Measurements from ENCODE around the gene PHKB.

PHKB gene

GRCh38 chr16:47726031-47726675 lies 265.0 kb downstream of the PHKB start:
- no peak for TF ChIP-seq CEBPB (IDR thresholded peaks at IDR 0.05)
- no peak for TF ChIP-seq FOXM1 (IDR thresholded peaks at IDR 0.05; ENCODE audit: borderline replicate concordance, low read depth)
- TF ChIP-seq RAD21 (IDR thresholded peaks at IDR 0.05; ENCODE audit: low read depth) = no peak

- TF ChIP-seq USF1 (IDR thresholded peaks at IDR 0.05) (no peak), NFIC (IDR thresholded peaks at IDR 0.05) (no peak), REST (IDR thresholded peaks at IDR 0.05; ENCODE audit: low read depth) (no peak), TCF12 (IDR thresholded peaks at IDR 0.05; ENCODE audit: low read depth) (no peak), EGR1 (IDR thresholded peaks at IDR 0.05) (no peak), MAX (IDR thresholded peaks at IDR 0.05) (no peak), TAF1 (IDR thresholded peaks at IDR 0.05; ENCODE audit: low read depth) (no peak), EP300 (IDR thresholded peaks at IDR 0.05; ENCODE audit: borderline replicate concordance) (no peak), FOXM1 (IDR thresholded peaks at IDR 0.05; ENCODE audit: borderline replicate concordance, low read depth) (no peak), RAD21 (IDR thresholded peaks at IDR 0.05; ENCODE audit: low read depth) (no peak), CREB1 (IDR thresholded peaks at IDR 0.05; ENCODE audit: low read depth) (no peak), YY1 (IDR thresholded peaks at IDR 0.05; ENCODE audit: low read depth) (no peak), ZBTB7A (IDR thresholded peaks at IDR 0.05; ENCODE audit: low read depth) (no peak), CEBPB (IDR thresholded peaks at IDR 0.05) (no peak), TEAD4 (IDR thresholded peaks at IDR 0.05) (no peak)
These were observed 266.0 kb downstream of the PHKB start for GRCh38 chr16:47727131-47727530.

GRCh38 chr16:47728205-47728604 lies 267.1 kb downstream of the PHKB start:
- no peak for TF ChIP-seq RAD21 (IDR thresholded peaks at IDR 0.05; ENCODE audit: low read depth)
- TF ChIP-seq YY1 (IDR thresholded peaks at IDR 0.05; ENCODE audit: low read depth) = no peak

GRCh38 chr16:47729701-47730100 lies 268.6 kb downstream of the PHKB start:
- TF ChIP-seq YY1 (IDR thresholded peaks at IDR 0.05; ENCODE audit: low read depth) (no peak), TAF1 (IDR thresholded peaks at IDR 0.05; ENCODE audit: low read depth) (no peak), NFIC (IDR thresholded peaks at IDR 0.05) (no peak), REST (IDR thresholded peaks at IDR 0.05; ENCODE audit: low read depth) (no peak), EGR1 (IDR thresholded peaks at IDR 0.05) (no peak), TEAD4 (IDR thresholded peaks at IDR 0.05) (no peak), CREB1 (IDR thresholded peaks at IDR 0.05; ENCODE audit: low read depth) (no peak), ZBTB7A (IDR thresholded peaks at IDR 0.05; ENCODE audit: low read depth) (no peak), MAX (IDR thresholded peaks at IDR 0.05) (no peak), FOXM1 (IDR thresholded peaks at IDR 0.05; ENCODE audit: borderline replicate concordance, low read depth) (no peak)

GRCh38 chr16:47731252-47731651 lies 270.1 kb downstream of the PHKB start:
- TF ChIP-seq TAF1 (IDR thresholded peaks at IDR 0.05; ENCODE audit: low read depth) (no peak), EP300 (IDR thresholded peaks at IDR 0.05; ENCODE audit: borderline replicate concordance) (no peak), EGR1 (IDR thresholded peaks at IDR 0.05) (no peak), FOXM1 (IDR thresholded peaks at IDR 0.05; ENCODE audit: borderline replicate concordance, low read depth) (no peak), CREB1 (IDR thresholded peaks at IDR 0.05; ENCODE audit: low read depth) (no peak)

GRCh38 chr16:47732122-47732521 lies 271.0 kb downstream of the PHKB start:
- TF ChIP-seq NFIC (IDR thresholded peaks at IDR 0.05) (no peak), FOXM1 (IDR thresholded peaks at IDR 0.05; ENCODE audit: borderline replicate concordance, low read depth) (no peak), TCF12 (IDR thresholded peaks at IDR 0.05; ENCODE audit: low read depth) (no peak), RAD21 (IDR thresholded peaks at IDR 0.05; ENCODE audit: low read depth) (no peak), YY1 (IDR thresholded peaks at IDR 0.05; ENCODE audit: low read depth) (no peak), USF1 (IDR thresholded peaks at IDR 0.05) (no peak), TEAD4 (IDR thresholded peaks at IDR 0.05) (no peak), ZBTB7A (IDR thresholded peaks at IDR 0.05; ENCODE audit: low read depth) (no peak), EP300 (IDR thresholded peaks at IDR 0.05; ENCODE audit: borderline replicate concordance) (no peak)
